ENCODE data around the gene ALG8.

GRCh38 chr11:78170874-78171549 is 31.6 kb upstream of the ALG8 start:
- TF ChIP-seq POLR2A (IDR thresholded peaks at IDR 0.05; ENCODE audit: low read length), result no peak
- no peak for TF ChIP-seq GATA1 (IDR thresholded peaks at IDR 0.05; ENCODE audit: low read depth, low read length)
